GM18909 (cell line): ENCODE measurements around the gene PAX1.

ENCODE experiments used
- ATAC-seq: cut with Tn5 transposase; IDR thresholded peaks from one replicate; pipeline ENCODE4 v1.9.1; 2021; ENCODE audit warnings: mild to moderate bottlenecking; ENCODE audit not compliant: unreplicated experiment, poor library complexity

Gene PAX1

DNA sequence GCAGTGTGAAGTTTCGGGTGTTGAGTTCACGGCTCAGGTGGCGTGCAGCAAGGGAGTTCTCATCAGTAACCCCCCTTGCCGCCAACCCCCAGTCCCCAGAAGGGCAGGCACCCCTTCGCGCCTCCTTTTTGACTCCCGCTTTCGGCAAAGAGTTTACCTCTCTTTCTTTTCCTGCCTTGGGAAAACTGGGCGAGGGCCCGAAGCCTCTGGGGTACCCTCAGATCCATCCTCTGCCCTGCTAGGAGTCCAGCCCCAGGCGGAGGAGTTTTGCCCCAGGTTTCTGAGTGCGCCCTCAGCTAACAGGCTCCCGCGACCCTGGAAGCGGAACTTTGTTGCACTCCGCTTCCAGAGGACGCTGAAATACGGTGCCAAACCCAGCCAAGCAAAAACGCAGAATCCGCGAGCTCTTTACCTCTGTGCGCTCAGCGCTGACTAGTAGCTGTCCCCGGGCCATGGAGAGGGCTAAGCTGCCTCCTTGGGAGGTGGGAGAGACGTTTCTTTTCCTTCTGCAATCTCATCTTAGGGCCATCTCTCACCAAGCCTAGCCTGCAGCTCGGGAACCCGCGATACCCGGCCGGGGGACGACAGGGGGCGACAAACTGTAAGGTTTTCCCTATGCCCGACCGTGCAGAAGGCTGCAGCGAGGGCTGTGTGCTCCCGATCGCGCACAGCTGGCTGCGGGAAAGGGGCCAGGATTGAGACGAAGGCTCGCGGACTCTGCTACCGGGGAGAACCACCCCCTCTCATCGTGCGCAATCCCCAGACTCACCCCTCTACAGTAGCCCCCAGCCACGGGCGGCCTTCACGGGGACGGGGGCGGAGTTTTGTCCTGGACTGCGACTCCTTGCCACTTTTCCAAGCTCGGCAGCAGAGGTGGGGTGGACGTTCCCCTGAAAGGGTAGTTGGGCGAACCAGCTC, 2.7 kb upstream of the PAX1 start:
- ATAC-seq, result no peak

DNA sequence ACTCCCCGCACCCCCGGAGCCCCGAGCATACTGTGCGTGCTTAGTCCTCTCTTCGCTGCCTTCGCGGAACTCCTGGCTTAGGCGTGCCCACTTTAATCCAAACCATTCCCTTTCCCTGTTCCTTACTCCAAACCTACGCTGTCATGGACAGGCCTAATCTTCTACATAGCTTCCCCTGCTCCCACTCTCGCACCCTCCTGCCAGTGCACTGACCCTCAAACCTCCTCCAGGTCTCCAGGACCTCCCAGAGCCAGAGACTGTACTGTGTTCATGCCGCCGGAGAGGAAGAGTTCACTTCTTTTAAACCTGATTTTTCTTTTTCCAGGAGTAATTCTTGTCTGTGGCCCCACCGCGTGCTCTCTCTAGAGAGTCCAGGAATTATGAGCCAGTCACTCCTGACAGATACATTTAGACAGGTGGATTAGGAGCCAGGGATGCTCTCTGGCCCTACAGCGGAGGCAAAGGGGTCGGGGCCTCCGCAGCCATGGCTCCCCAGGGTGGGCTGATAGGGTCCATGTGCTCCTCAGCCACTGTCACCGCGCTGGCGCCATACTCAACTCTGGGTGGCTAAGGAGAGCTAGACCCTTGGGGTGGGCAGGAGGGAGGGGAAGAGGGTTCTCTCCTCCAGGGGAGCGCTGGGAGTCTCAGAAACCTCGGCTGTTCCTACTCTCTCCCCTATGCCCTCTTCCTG, 1.6 kb upstream of the PAX1 start:
- no peak for ATAC-seq

DNA sequence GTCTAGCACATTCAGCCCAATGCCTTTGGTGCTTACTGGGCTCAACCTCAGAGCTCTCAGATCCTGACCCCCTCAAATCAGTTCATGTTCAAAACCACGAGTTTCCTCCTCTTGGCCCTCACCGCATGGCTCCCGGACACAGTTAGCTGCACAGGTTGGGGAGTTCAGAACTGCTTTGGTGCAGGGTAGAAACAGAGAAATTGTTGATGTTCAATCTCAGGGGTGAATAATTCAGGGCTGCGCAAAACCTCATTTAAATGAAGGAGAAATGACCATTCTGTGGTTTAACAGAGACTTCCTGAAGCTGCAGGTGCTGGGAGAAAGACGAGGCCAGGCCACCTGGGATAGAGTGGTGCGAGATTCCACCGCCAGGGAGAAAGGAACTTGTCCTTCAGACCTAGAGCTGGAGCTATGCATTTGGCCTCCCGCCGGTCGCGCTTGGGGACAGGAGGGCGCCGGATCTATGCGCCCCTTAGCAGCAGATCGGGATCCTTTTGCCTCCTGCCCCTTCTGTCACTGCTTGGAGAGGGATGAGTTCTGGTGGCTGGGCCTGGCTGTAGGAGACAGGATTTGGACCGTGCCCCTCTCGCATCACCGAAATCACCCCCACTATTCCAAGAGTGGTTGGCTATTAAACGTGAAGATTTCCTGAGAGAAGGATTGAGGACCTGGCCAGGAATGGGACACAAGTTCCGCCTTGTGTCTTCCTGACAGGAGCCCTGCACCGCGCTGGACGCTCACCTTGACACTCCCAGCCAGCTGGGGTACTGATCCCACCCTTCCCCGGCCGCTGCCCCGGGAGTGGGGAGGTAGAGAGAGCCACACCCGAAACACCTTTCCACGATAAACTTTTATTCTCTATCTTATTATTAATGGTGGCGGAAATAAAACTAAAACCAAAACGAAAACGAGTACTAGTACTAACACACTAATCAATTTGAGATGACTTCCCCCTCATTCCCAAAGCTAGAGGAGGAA, 767 bp upstream of the PAX1 start:
- no peak for ATAC-seq

DNA sequence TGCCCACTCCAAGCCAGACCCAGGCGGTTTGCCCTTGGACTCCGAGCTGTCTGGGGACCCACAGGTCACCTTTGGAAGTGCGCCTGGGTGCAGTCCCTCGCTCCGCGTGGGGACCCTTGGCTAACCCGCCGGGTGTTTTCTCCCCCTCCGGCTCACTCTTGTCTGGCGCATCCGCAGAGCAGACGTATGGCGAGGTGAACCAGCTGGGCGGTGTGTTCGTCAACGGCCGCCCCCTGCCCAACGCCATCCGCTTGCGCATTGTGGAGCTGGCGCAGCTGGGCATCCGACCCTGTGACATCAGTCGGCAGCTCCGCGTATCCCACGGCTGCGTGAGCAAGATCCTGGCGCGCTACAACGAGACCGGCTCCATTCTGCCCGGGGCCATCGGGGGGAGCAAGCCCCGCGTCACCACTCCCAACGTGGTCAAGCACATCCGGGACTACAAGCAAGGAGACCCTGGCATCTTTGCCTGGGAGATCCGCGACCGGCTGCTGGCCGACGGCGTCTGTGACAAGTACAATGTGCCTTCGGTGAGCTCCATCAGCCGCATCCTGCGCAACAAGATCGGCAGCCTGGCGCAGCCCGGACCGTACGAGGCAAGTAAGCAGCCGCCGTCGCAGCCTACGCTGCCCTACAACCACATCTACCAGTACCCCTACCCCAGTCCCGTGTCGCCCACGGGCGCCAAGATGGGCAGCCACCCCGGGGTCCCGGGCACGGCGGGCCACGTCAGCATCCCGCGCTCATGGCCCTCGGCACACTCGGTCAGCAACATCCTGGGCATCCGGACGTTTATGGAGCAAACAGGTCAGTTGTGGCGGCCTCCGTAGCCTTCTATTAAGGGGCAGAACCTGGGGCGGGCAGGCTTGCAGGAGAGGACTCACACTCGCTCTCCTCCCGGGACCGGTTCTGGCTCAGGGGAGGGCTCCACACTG, 1.1 kb downstream of the PAX1 start:
- no peak for ATAC-seq

DNA sequence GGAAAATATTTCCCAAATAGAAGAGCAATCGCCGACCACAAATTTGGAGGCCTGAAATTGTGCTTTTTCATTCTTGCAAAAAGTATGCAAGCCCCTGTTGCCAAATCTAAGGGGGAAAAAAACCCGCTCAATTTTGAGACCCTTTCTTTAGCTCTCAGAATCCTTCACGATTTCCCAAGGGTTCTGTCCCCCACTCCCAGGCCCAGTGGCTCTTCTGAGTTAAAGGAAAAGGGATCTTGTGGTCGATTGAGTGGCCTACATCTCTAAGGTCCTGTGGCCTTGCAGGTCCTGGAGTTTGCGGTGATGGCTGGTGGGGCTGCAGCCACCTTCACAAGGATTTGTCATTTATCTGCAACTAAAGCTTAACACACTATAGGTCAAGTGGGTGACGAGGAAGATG, 1.8 kb downstream of the PAX1 start:
- no peak for ATAC-seq

DNA sequence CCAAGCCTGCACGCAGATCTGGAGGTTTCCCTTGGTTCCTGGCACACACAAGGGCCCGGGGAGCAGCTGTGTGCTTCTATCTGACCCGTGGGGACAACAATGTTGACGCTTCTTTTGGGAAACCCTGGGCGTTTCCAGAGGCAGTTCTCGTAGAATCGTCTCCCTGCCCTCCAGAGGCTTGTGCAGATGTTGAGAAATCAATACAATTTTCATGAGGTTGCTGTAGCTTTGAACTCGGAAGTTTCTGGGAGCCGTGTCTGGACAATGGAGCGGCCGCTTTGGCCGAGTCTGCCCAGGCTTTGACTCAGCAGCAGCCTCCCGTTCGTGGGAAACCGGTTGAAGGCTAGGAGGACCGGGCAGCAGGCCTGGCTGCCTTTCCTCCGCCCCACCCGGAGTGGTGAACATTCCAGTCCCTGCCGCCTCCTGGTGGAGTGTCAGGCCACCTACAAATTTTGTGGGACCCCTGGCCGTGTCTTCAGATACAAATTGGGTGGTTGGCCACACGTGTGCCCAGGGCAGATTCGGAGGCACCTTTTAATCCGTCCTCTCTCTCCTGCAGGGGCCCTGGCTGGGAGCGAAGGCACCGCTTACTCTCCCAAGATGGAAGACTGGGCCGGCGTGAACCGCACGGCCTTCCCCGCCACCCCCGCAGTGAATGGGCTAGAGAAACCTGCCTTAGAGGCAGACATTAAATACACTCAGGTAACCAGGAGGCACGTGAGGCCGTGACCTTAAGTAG, 2.7 kb downstream of the PAX1 start:
- ATAC-seq, result no peak

DNA sequence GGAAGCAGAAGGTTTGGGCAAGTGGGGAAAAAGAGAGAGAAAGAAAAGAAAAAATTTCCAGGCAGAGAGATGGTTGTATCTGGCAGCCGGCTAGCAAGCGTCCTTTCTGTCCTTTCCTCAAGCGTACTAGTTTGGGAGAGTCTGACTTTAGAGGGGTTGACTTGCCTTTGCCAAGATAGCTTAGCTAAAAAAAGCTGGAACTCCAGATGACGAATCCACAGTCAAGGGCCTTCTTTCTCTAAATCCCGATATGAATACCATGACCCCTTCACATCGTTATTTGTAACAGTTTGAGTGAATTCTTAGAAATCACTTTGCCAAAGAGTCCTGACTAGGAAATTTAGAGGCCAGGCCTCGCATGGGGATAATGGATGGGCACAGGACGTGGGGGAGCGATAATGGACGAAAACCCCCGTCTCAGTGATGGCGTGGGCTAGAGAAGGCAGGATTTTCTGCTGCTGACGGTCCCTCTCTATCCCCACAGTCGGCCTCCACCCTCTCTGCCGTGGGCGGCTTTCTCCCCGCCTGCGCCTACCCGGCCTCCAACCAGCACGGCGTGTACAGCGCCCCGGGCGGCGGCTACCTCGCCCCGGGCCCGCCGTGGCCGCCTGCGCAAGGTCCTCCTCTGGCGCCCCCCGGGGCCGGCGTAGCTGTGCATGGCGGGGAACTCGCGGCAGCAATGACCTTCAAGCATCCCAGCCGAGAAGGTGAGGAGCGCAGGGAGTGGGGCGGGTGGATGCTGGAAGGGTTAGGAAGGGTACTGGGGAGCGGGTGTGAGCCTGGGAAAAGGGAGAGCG, 3.5 kb downstream of the PAX1 start:
- ATAC-seq, result no peak

DNA sequence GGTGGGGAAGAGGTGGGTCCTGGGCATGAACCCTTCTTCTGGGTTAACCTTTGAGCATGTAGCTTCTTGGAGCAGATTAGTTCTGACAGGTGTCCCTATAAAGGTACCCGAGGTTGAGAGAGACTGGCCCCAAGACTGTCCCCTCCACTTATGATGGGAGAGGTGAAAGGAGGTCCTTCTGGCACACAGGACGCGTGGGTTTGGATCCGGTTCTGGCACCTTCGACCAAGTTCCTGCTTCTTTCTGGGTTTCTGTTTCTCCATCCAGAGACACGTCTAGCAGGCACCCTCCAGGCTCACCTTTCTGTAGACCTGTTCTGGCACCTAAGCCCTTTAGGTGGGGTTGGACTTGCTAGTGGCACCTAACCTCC, 4.1 kb downstream of the PAX1 start:
- no peak for ATAC-seq

DNA sequence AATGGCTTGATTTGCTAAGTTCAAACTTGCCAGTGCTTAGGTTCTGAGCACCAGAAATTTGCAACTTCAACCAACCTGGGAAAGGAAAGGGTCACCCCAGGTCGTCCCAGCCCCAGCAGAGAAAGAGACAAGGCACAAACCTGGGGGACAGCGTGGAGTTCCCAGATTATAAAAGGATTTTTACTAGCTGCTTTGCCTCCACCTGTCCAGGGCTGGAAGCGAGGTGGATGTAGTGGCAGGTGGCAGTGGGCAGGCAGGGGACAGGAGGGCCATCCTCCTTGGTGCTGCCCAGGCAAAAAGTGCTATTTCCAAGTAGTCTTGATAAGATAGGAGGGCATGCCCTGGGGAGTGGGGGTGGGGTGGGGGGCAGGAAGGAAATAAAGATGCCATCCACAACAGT, 4.9 kb downstream of the PAX1 start:
- no peak for ATAC-seq

DNA sequence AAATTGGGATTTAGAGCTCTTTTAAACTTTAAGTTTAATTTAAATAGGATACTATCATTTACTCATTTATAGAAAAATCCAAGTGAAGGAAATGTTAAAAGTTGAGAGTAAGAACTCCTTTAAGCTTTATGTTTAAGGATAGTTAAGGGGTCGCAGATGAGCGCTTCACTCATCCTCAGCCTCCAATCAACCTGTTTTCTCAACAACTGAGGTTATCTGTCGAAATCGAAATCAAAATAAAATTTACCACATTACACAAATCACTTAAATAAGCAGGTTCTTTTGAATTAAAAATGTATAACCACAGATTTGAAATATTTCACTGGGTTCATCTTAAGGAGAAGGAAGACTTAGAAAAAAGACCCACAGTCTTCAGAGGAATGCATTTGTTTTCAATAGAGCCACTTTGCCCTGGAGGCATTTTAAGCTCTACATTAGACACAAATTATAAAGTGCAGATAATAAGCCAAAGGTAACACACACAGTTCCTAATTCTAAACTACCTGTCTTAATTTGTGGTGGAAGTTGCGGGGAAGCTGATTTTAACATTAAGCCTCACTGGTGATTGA, 5.5 kb downstream of the PAX1 start:
- ATAC-seq, result no peak

DNA sequence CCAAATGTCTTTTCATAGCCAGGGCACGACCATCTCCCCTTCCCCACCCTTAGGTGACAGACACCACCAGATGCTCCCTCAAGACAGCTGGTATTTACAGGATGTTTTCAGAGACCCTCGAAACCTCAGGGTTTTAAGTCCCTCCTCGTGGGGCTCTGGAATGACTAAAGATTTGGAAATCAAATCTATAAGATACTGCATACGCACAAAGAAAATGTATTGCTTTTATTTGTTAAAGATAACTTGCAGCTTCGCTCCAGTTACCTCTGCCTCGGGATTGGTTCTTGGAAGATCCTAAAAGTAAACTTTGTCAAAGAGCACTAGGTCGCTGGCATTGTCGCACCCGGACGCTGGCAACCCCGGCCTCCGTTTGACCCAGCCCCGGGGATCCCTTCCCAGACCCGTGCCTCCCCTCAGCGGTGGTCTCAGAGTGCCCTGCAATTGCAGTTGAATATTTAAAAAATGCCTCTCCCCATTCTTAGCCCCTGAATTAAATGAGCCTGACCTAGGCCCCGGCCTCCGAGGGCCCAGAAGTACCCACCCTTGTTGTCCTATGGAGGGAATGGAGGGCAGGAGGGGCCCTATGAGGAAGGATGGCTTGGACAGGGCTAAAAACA, 7.1 kb downstream of the PAX1 start:
- ATAC-seq, result no peak

DNA sequence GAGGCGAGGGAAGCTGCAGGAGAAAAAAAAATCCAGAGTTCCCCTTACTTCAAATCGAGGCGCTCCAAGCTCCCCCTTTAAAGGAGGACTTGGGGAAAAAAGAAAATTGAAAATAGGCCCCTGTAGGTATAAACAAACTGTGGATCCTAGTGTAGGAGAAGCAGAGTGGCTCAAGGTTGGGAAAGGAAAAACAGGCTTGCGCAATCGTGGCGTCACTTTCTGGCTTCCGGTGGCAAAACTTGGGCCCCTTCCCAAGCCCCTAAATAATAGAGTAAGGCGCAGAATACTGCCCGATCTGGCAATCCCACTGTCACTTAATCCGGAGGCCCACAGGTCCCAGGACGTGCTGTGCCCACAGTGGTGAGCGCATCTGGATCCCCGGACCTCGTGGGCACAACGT, 8.0 kb downstream of the PAX1 start:
- ATAC-seq, result no peak

DNA sequence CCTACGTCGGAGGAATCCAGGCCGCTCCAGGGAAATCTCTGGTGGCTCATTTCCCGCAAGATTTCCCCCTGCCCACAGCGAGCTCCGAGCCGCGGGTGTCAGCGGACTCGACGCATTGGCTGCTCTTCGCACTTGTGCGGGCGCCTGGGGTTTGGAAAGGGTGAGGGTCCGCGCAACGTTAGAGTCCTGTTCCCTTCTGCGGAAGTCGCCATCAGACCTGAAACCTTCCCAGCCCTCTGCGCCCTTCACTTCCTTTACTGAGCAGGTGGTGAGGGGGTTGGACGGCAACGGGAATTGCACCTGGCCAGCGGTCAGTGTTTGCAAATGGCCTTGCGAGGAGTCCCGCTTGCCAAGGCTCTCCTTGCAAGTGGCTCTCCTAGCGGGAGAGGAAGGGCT, 8.4 kb downstream of the PAX1 start:
- no peak for ATAC-seq

DNA sequence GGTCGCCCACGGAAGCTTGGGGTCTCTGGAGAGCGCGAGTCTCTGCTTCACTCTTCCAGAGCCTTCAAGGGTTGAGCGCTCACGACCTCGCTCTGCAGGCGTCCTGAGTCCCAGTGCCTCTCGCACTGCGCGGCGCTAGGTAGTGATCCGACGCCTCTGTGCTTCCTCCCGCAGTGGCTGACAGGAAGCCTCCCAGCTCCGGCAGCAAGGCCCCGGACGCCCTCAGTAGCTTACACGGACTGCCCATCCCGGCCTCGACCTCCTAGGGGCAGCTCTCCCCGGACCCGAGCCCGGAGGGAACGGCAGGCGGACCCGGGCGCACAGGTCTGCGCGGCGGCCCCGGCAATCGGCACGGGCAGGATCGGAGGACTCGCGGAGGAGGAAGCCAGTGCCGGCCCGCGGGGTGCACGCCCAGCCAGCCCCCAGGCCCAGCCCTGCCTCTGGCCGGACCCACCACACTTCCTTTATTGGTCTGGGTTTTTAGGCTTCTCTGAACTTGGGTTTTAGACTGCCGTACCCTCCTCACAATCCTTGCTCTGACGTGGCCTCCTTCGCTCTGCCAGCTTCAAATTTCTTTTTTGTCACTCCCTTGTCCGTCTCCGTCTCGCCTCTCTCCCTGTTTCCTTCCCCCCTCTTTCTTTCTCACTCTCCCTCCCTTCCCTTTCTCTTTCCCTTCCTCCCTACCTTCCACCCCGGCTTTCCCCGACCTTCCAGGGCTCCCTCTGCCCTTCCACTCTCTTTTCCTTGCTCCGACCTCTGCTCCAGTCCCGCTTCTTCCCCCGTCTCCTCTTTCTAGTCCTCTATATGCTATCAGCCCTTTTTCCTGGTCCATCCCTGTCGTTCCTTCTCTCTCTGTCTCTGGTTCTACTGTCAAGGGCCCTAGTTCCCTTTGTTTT, 9.1 kb downstream of the PAX1 start:
- no peak for ATAC-seq

DNA sequence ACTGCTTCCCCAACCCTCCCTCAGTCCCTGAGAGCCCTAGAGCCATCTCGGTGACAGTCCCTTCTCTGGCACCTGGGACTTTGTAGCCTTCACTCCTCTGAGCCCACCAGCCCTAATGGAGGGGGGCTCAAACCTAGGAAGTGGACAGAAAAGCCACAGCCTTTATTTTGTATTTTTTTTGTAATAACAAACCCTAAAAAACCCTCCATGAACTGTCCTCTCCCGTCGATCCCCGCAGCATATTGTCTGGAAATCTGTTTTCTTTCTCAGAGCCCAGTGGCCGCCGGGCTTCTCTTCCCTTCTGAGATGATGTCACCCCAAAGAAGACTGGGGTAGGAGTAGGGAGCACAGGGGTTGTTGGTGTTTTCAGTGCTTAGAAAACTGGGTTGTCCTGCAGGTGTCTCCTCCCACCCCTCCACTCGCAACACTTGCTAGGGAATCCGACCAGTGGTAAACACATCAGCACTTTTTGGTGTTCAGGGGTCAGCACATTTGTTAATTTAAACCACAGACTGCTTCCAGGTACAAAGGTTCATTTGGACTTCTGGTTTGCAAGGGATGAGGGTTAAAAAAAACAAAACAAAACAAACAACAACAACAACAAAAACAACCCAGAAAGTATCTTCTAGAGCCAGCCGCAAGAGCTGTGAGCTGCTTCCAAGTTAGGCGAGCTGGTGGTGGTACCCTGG, 9.9 kb downstream of the PAX1 start:
- ATAC-seq, result no peak
